ENCODE results near the gene CDCP2.

DNA sequence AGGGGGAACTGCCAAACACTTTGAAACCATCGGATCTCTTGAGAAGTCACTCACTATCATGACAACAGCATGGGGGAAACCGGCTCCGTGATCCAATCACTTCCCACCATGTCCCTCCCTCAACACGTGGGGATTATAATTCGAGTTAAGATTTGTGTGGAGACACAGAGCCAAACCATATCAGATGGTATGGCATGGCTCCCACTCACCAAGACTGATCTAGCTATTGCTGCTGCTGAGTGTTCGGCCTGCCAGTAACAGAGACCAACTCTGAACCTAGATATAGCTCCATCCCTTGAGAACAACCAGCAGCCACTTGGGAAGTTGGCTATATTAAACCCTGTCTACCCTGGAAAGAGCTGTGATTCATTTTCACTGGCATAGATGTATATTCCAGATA, 49.4 kb downstream of the CDCP2 start:
- no peak for TF ChIP-seq KDM1A (IDR thresholded peaks at IDR 0.05; ENCODE audit: low read depth)
- TF ChIP-seq EP300 (IDR thresholded peaks at IDR 0.05): no peak
- TF ChIP-seq, protein P1, sequence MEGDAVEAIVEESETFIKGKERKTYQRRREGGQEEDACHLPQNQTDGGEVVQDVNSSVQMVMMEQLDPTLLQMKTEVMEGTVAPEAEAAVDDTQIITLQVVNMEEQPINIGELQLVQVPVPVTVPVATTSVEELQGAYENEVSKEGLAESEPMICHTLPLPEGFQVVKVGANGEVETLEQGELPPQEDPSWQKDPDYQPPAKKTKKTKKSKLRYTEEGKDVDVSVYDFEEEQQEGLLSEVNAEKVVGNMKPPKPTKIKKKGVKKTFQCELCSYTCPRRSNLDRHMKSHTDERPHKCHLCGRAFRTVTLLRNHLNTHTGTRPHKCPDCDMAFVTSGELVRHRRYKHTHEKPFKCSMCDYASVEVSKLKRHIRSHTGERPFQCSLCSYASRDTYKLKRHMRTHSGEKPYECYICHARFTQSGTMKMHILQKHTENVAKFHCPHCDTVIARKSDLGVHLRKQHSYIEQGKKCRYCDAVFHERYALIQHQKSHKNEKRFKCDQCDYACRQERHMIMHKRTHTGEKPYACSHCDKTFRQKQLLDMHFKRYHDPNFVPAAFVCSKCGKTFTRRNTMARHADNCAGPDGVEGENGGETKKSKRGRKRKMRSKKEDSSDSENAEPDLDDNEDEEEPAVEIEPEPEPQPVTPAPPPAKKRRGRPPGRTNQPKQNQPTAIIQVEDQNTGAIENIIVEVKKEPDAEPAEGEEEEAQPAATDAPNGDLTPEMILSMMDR (IDR thresholded peaks at IDR 0.05): no peak
- no peak for TF ChIP-seq MAFK (IDR thresholded peaks at IDR 0.05; ENCODE audit: partially characterized antibody)
- no peak for TF ChIP-seq POLR2AphosphoS2 (conservative IDR thresholded peaks at IDR 0.05; ENCODE audit: low read length)

Measured in A549 (cell line).